RWPE2 (cell line): ENCODE measurements around the gene LRCH1.

Experiments used
- ATAC-seq: fragments of 200-7000 bp; cut with Tn5 transposase; 3 replicates; pipeline ENCODE4 v1.9.1; 2021; ENCODE audit warnings: low read depth
- DNase-seq: peaks from one replicate; pipeline ENCODE4 v3.0.0-alpha.2; 2020; ENCODE audit warnings: low spot score
- H3K27ac ChIP-seq: fragments of 450-650 bp; 2 replicates; pipeline ENCODE4 v1.5.1; 2017; ENCODE audit warnings: mild to moderate bottlenecking; ENCODE audit not compliant: poor library complexity, severe bottlenecking
- H3K27me3 ChIP-seq: fragments of 250-450 bp; sonication (Bioruptor Pico); 2 replicates; pipeline ENCODE4 v1.5.1; 2021; ENCODE audit warnings: mild to moderate bottlenecking, moderate library complexity; ENCODE audit not compliant: insufficient read depth, poor library complexity, severe bottlenecking
- H3K36me3 ChIP-seq: fragments of 250-450 bp; sonication (Bioruptor Pico); 2 replicates; pipeline ENCODE4 v1.5.1; 2020; ENCODE audit warnings: low read depth, mild to moderate bottlenecking, moderate library complexity
- H3K4me1 ChIP-seq: fragments of 250-450 bp; sonication (Bioruptor Pico); 2 replicates; pipeline ENCODE4 v1.5.1; 2021; ENCODE audit warnings: mild to moderate bottlenecking, moderate library complexity; ENCODE audit not compliant: insufficient read depth, poor library complexity, severe bottlenecking
- H3K4me3 ChIP-seq: fragments of 250-450 bp; sonication (Bioruptor Pico); 2 replicates; pipeline ENCODE4 v1.5.1; 2021; ENCODE audit warnings: mild to moderate bottlenecking, moderate library complexity; ENCODE audit not compliant: severe bottlenecking
- H3K9me3 ChIP-seq: fragments of 250-450 bp; sonication (Bioruptor Pico); 2 replicates; pipeline ENCODE4 v1.5.1; 2021; ENCODE audit warnings: mild to moderate bottlenecking, moderate library complexity; ENCODE audit not compliant: severe bottlenecking
- CTCF ChIP-seq: fragments of 450-650 bp; IDR thresholded peaks from one replicate; pipeline ENCODE4 v1.5.1; 2017; ENCODE audit warnings: mild to moderate bottlenecking, moderate library complexity; ENCODE audit not compliant: poor library complexity, severe bottlenecking

The LRCH1 gene

DNA sequence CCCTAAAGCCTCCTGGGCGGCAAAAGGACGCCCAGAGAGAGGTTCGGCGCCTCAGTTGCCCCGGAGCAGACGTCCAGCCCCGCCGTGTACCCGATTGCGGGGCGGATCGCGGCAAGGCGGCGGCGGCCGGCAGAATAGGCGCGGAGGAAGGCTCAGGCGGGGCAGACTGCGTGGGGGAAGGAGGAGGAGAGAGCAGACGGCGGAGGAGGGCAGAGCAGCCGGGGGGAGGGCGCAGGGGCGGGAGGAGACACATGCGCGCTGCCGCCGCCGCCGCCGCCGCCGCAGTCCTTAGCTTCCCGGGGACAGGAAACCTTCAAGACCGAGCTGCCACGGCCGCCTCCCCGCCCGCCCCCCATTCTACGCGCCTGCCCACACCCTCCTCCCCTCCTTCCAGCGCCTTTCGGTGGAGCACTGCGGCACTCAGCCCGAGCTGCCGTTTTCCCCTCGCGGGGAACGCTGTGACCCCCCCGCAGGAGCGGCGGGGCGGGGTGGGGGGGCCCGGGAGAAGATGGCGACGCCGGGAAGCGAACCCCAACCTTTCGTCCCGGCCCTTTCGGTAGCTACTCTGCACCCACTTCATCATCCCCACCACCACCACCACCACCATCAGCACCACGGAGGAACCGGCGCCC, at the start of gene LRCH1:
Gene LRCH1, plus strand, starts transcription at position 282 of the 632 bp plus-strand sequence. Its CDS starts 227 bp downstream, at position 509.
- peak within 1 kb of the TSS; percentile 88 for H3K27ac ChIP-seq
- no peaks in the 10 kb centered on the region for H3K27me3 ChIP-seq
- peak within 1 kb of the TSS; percentile 96 for H3K4me3 ChIP-seq
- H3K9me3 ChIP-seq: no peaks in the 10 kb centered on the region
- H3K4me1 ChIP-seq: no peaks in the 10 kb centered on the region
- ATAC-seq: peak; percentile 83
- H3K36me3 ChIP-seq: no peaks in the 10 kb centered on the region
- DNase-seq: peak; percentile 88
- TF ChIP-seq CTCF: no peak

DNA sequence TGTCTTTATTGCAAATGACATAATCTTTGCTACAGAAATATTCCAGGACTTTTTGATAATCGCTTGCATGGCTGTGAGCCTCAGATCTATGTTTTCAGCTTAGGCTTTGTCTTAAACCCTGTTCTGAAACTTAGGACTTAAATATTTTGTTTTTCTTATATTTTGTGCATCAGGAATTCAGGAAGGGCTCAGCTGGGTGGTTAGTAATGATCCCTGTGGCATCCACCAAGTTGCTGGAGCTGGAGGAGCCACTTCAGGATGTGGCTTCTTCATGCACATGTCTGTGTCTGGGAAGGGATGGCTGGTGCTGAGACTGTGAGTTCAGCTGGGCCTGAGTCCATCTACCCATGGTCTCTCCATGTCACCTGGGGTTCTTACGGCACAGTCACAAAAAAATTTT, 48.9 kb upstream of the LRCH1 start:
- Histone ChIP-seq H3K9me3 (no peaks in the 10 kb centered on the region), H3K27me3 (no peaks in the 10 kb centered on the region), H3K27ac (no peak overlapping the region), H3K4me3 (no peak overlapping the region), H3K36me3 (no peaks in the 10 kb centered on the region), H3K4me1 (no peaks in the 10 kb centered on the region)
- DNase-seq (no peak), ATAC-seq (no peak)
- no peak for TF ChIP-seq CTCF

GRCh38 chr13:46507981-46508380, 45.0 kb upstream of the LRCH1 start:
- no peak for ATAC-seq
- TF ChIP-seq CTCF: no peak
- no peak for DNase-seq
- H3K27me3 ChIP-seq: no peaks in the 10 kb centered on the region
- H3K36me3 ChIP-seq: no peaks in the 10 kb centered on the region
- H3K4me1 ChIP-seq: no peaks in the 10 kb centered on the region
- H3K27ac ChIP-seq: no peak overlapping the region
- H3K4me3 ChIP-seq: no peak overlapping the region
- H3K9me3 ChIP-seq: no peaks in the 10 kb centered on the region

- ATAC-seq (no peak), DNase-seq (no peak)
- no peak overlapping the region for H3K27ac ChIP-seq
- no peaks in the 10 kb centered on the region for H3K36me3 ChIP-seq
- no peaks in the 10 kb centered on the region for H3K9me3 ChIP-seq
- no peaks in the 10 kb centered on the region for H3K27me3 ChIP-seq
- H3K4me3 ChIP-seq: no peak overlapping the region
- no peak for TF ChIP-seq CTCF
- no peaks in the 10 kb centered on the region for H3K4me1 ChIP-seq
Measured at GRCh38 chr13:46509981-46510380, 43.0 kb upstream of the LRCH1 start.

GRCh38 chr13:46515803-46516202, 37.2 kb upstream of the LRCH1 start:
- ATAC-seq: no peak
- no peaks in the 10 kb centered on the region for H3K9me3 ChIP-seq
- TF ChIP-seq CTCF: no peak

More at GRCh38 chr13:46515803-46516202, 37.2 kb upstream of the LRCH1 start:
- Histone ChIP-seq H3K27ac (no peak overlapping the region), H3K4me1 (no peaks in the 10 kb centered on the region), H3K27me3 (no peaks in the 10 kb centered on the region), H3K36me3 (no peaks in the 10 kb centered on the region), H3K4me3 (no peak overlapping the region)
- no peak for DNase-seq
